Trophoblast cell (in vitro differentiated cells and primary cell): Measurements from ENCODE around the gene CHST15.

Source experiments
- DNase-seq, 2 donors: peaks; one replicate each; pipeline ENCODE4 v3.0.0-alpha.2; 2016
- H2AFZ ChIP-seq: 2 replicates; pipeline ENCODE4 v1.6.1; 2013; ENCODE audit warnings: low read length, moderate library complexity, mild to moderate bottlenecking; ENCODE audit not compliant: insufficient read depth, poor library complexity
- H2AK5ac ChIP-seq: 2 replicates; pipeline ENCODE4 v1.6.1; 2013; ENCODE audit warnings: mild to moderate bottlenecking, low read length
- H2BK120ac ChIP-seq: 2 replicates; pipeline ENCODE4 v1.6.1; 2013; ENCODE audit warnings: low read length, mild to moderate bottlenecking, moderate library complexity; ENCODE audit not compliant: insufficient read depth, poor library complexity
- H2BK12ac ChIP-seq: 2 replicates; pipeline ENCODE4 v1.6.1; 2013; ENCODE audit warnings: mild to moderate bottlenecking, low read length, moderate library complexity
- H2BK5ac ChIP-seq: 2 replicates; pipeline ENCODE4 v1.6.1; 2013; ENCODE audit warnings: low read length, low read depth, moderate library complexity, mild to moderate bottlenecking; ENCODE audit not compliant: poor library complexity
- H3K14ac ChIP-seq: 2 replicates; pipeline ENCODE4 v1.6.1; 2013; ENCODE audit warnings: mild to moderate bottlenecking, low read length
- H3K18ac ChIP-seq: 2 replicates; pipeline ENCODE4 v1.6.1; 2013; ENCODE audit warnings: mild to moderate bottlenecking, low read length
- H3K23ac ChIP-seq: 2 replicates; pipeline ENCODE4 v1.6.1; 2013; ENCODE audit warnings: low read length
- H3K27ac ChIP-seq: 2 replicates; pipeline ENCODE4 v1.5.1; 2013; ENCODE audit warnings: low read depth, mild to moderate bottlenecking, inconsistent platforms, low read length, moderate library complexity
- H3K27me3 ChIP-seq: 2 replicates; pipeline ENCODE4 v1.6.1; 2013; ENCODE audit warnings: inconsistent platforms, mild to moderate bottlenecking, low read length, moderate library complexity; ENCODE audit not compliant: insufficient read depth
- H3K36me3 ChIP-seq, 2 experiments: 1 replicate in 1 of 2; 2 replicates in 1 of 2; pipeline ENCODE4 v1.6.1; 2013; ENCODE audit warnings: low read length in 2 of 2, mild to moderate bottlenecking in 2 of 2, moderate library complexity in 1 of 2; ENCODE audit not compliant: insufficient read depth in 2 of 2, control insufficient read depth in 1 of 2
- H3K4ac ChIP-seq: 2 replicates; pipeline ENCODE4 v1.6.1; 2013; ENCODE audit warnings: low read depth, mild to moderate bottlenecking, low read length, moderate library complexity
- H3K4me1 ChIP-seq, 2 experiments: 1 replicate in 1 of 2; 2 replicates in 1 of 2; pipeline ENCODE4 v1.6.1; 2013; ENCODE audit warnings: low read length in 2 of 2, mild to moderate bottlenecking in 2 of 2, moderate library complexity in 1 of 2; ENCODE audit not compliant: insufficient read depth in 2 of 2, control insufficient read depth in 1 of 2
- H3K4me2 ChIP-seq: 2 replicates; pipeline ENCODE4 v1.6.1; 2013; ENCODE audit warnings: inconsistent platforms, mild to moderate bottlenecking, low read length, moderate library complexity
- H3K4me3 ChIP-seq: 2 replicates; pipeline ENCODE4 v1.5.1; 2013; ENCODE audit warnings: mild to moderate bottlenecking, low read depth, low read length, inconsistent platforms
- H3K79me1 ChIP-seq: one replicate; pipeline ENCODE4 v1.6.1; 2013; ENCODE audit warnings: low read length
- H3K79me2 ChIP-seq: 2 replicates; pipeline ENCODE4 v1.6.1; 2013; ENCODE audit warnings: low read length, mild to moderate bottlenecking; ENCODE audit not compliant: control insufficient read depth, insufficient read depth, poor library complexity
- H3K9ac ChIP-seq: 2 replicates; pipeline ENCODE4 v1.6.1; 2013; ENCODE audit warnings: mild to moderate bottlenecking, low read length
- H3K9me3 ChIP-seq: 2 replicates; pipeline ENCODE4 v1.6.1; 2013; ENCODE audit warnings: low read depth, mild to moderate bottlenecking, control low read depth, inconsistent platforms, low read length; ENCODE audit not compliant: insufficient read depth
- H4K12ac ChIP-seq: 2 replicates; pipeline ENCODE4 v1.6.1; 2013; ENCODE audit warnings: low read depth, mild to moderate bottlenecking, low read length, moderate library complexity
- H4K8ac ChIP-seq: 2 replicates; pipeline ENCODE4 v1.6.1; 2013; ENCODE audit warnings: low read depth, mild to moderate bottlenecking, low read length, moderate library complexity
- H4K91ac ChIP-seq: one replicate; pipeline ENCODE4 v1.6.1; 2013; ENCODE audit warnings: low read depth, mild to moderate bottlenecking, low read length, moderate library complexity
- WGBS: extraction: QIAGEN DNeasy Blood & Tissue Kit; methylation state at CpG from one replicate; pipeline ENCODE4 v1.1.7; 2013; ENCODE audit warnings: missing lambda C conversion rate; ENCODE audit not compliant: insufficient read length, insufficient coverage; ENCODE audit errors: extremely low coverage; 5-methylcytosine and 5-hydroxymethylcytosine counted together

CHST15 gene

DNA sequence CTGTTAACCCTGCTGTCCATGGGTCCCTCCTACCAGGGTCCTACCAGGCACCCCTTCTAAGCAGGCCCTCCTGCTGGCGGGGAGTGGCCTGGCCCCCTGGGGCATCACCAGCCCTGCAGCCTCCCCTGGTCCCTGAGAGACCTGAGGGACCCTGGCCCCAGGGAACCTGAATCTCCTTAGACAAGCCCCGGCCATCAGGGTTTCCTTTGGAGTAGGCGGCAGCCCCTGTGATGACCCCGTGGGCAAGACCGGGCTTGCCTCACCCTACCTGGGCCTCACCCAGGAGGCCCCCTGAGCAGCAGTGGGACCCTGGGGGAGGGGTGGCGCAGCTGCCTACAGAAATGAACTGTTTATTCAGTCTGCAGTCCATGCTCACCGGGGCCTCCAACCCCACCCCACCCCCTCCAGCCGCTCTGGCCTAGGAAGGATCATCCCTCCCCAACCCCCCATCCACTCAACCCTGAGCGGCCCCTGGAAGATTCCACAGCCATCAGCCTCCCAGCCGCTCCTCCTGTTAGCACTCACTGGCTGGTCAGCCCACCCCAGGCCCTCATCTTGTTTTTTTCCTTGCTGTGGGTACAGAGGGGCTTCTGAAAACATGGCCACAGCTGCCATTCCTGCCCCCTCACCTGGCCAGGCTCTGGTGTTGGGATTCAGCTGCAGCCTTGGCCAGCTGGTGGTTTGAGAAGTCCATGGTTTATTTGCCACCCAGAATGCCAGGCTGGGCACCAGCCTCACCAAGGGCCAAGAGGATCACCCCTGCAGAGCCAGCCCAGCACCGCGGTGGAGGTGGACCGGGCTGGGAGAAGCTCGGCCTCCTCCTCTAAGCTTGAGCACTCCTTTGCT, 34.8 kb upstream of the CHST15 start:
- no peak overlapping the region for H2BK12ac ChIP-seq
- H4K8ac ChIP-seq, result no peak overlapping the region
- H3K9ac ChIP-seq, result no peak overlapping the region
- no peak overlapping the region for H3K4ac ChIP-seq
- no peaks in the 10 kb centered on the region for H3K79me2 ChIP-seq
- no peak overlapping the region for H3K14ac ChIP-seq
- H2AK5ac ChIP-seq, result no peak overlapping the region
- no CpG with 5 or more reads among the region's 14 CpGs for WGBS
- no peaks in the 10 kb centered on the region for H3K36me3 ChIP-seq
- no peak overlapping the region for H2AFZ ChIP-seq
- H3K79me1 ChIP-seq, result no peaks in the 10 kb centered on the region
- H3K23ac ChIP-seq, result no peak overlapping the region
- H3K27ac ChIP-seq, result no peak overlapping the region
- no peaks in the 10 kb centered on the region for H3K4me1 ChIP-seq
- H3K9me3 ChIP-seq, result peaks cover 2% of the 10 kb centered on the region
- H3K4me3 ChIP-seq, result no peak overlapping the region
- DNase-seq, result no peak
- no peak overlapping the region for H3K18ac ChIP-seq
- H2BK120ac ChIP-seq, result no peak overlapping the region
- no peak overlapping the region for H2BK5ac ChIP-seq
- no peaks in the 10 kb centered on the region for H3K27me3 ChIP-seq
- H3K4me2 ChIP-seq, result no peak overlapping the region
- H4K91ac ChIP-seq, result no peak overlapping the region
- no peak overlapping the region for H4K12ac ChIP-seq

GRCh38 chr10:124127563-124127962, 34.2 kb upstream of the CHST15 start:
- H3K23ac ChIP-seq, result no peak overlapping the region
- no peak overlapping the region for H4K91ac ChIP-seq
- no peak for DNase-seq
- H4K8ac ChIP-seq, result no peak overlapping the region
- no peaks in the 10 kb centered on the region for H3K27me3 ChIP-seq
- H3K18ac ChIP-seq, result no peak overlapping the region
- H2BK120ac ChIP-seq, result no peak overlapping the region
- H4K12ac ChIP-seq, result no peak overlapping the region
- H2BK5ac ChIP-seq, result no peak overlapping the region
- WGBS, result no CpG with 5 or more reads among the region's 9 CpGs
- no peak overlapping the region for H2AFZ ChIP-seq
- H3K4me1 ChIP-seq, result no peaks in the 10 kb centered on the region
- H2AK5ac ChIP-seq, result no peak overlapping the region
- no peak overlapping the region for H3K9ac ChIP-seq
- no peaks in the 10 kb centered on the region for H3K79me2 ChIP-seq
- H2BK12ac ChIP-seq, result no peak overlapping the region
- no peak overlapping the region for H3K4me3 ChIP-seq
- no peak overlapping the region for H3K4me2 ChIP-seq
- H3K36me3 ChIP-seq, result no peaks in the 10 kb centered on the region
- H3K9me3 ChIP-seq, result peaks cover 2% of the 10 kb centered on the region
- H3K14ac ChIP-seq, result no peak overlapping the region
- no peaks in the 10 kb centered on the region for H3K79me1 ChIP-seq
- no peak overlapping the region for H3K4ac ChIP-seq
- H3K27ac ChIP-seq, result no peak overlapping the region

GRCh38 chr10:124126983-124127385, 33.6 kb upstream of the CHST15 start:
- Histone ChIP-seq H2BK5ac (no peak overlapping the region), H3K9ac (no peak overlapping the region), H3K4me2 (no peak overlapping the region), H3K36me3 (no peaks in the 10 kb centered on the region), H4K91ac (no peak overlapping the region), H3K4me1 (no peaks in the 10 kb centered on the region), H2AFZ (no peak overlapping the region), H3K18ac (no peak overlapping the region), H3K27ac (no peak overlapping the region), H4K8ac (no peak overlapping the region), H2BK12ac (no peak overlapping the region), H4K12ac (no peak overlapping the region), H3K9me3 (peaks cover 2% of the 10 kb centered on the region), H3K23ac (no peak overlapping the region), H3K4ac (no peak overlapping the region), H3K79me2 (no peaks in the 10 kb centered on the region), H3K27me3 (no peaks in the 10 kb centered on the region), H3K4me3 (no peak overlapping the region), H2BK120ac (no peak overlapping the region), H3K79me1 (no peaks in the 10 kb centered on the region), H2AK5ac (no peak overlapping the region), H3K14ac (no peak overlapping the region)
- no CpG with 5 or more reads among the region's 9 CpGs for WGBS
- DNase-seq, result no peak

DNA sequence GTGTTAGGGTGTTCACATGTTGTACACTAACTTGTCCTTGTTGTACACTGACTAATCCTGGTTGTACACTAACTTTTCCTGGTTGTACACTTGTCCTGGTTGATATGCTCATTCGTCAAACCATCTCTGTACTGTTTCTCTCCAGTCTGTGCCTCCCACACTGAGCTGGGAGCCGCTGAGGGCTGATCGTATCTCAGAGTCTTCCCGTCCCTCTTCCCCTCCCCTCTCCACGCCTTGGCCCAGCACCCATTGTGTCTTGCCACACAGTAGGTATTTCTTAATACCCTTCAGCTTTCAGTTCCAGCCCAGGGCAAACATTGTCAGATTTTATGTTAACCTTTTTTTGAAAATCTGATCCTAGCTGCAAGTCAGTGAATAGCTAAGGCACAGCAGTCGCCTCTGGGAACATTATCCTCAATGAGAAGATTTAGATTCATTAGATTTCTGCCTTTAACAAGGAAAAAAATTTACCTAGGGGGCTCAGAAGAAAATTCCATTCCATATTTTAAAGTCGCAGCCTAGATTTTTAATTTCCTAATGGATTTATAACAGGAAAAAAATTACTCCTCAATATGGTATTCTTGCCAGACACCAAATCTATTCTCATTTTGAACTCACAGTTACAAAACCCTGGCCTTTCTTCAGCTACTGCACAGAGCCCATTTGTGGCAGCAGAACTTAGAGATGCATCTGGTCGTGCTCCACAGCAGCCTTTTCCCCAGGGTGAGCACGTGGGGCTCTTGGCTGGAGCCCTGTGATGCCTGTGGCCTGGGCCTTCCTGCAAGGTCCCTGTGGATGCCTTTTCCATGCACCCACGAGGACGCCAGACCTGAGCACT, 33.0 kb upstream of the CHST15 start:
- Histone ChIP-seq H2BK120ac (no peak overlapping the region), H3K27ac (no peak overlapping the region), H3K23ac (no peak overlapping the region), H2BK5ac (no peak overlapping the region), H3K14ac (no peak overlapping the region), H3K9ac (no peak overlapping the region), H2AFZ (no peak overlapping the region), H3K27me3 (no peaks in the 10 kb centered on the region), H4K91ac (no peak overlapping the region), H2AK5ac (no peak overlapping the region), H3K18ac (no peak overlapping the region), H3K79me1 (no peaks in the 10 kb centered on the region), H3K4me2 (no peak overlapping the region), H4K8ac (no peak overlapping the region), H3K4me3 (no peak overlapping the region), H3K4me1 (no peaks in the 10 kb centered on the region), H2BK12ac (no peak overlapping the region), H4K12ac (no peak overlapping the region), H3K4ac (no peak overlapping the region), H3K79me2 (no peaks in the 10 kb centered on the region), H3K36me3 (no peaks in the 10 kb centered on the region), H3K9me3 (peaks cover 2% of the 10 kb centered on the region)
- DNase-seq, result peak; percentile 51 to 63
- no CpG with 5 or more reads among the region's 11 CpGs for WGBS
